Left cardiac atrium (tissue), 4 donors: ENCODE data around the gene FRK. TPM values are rescaled to one million over a fixed set of nuclear protein-coding genes. Genes with fewer than 3 reads are reported as not detected.
A peak's percentile ranks its signal among the peaks of the same experiment; 100 is the strongest.

ENCODE experiments used
- ATAC-seq, 2 donors: fragments of 200-7000 bp; cut with Tn5 transposase; one replicate each; pipeline ENCODE4 v1.9.1; 2020; ENCODE audit warnings: mild to moderate bottlenecking in 2 of 2, moderate library complexity in 2 of 2
- DNase-seq: peaks from one replicate; pipeline ENCODE4 v3.0.0-alpha.2; 2020
- intact Hi-C, 2 donors: fragments of 100-400 bp; cut with DNase I; formaldehyde crosslinking; loops; one replicate each; pipeline versions ENCODE4 v1.14.1 to v1.15.1; 2022 to 2023
- total RNA-seq, 2 donors: library from RNA; stranded (reverse); fragmentation: NEBNext Ultra II Directional; extraction: Animal tissue kit (Norgen Biotek cat#: 25700); gene quantifications; one replicate each; pipeline ENCODE4 v1.2.1, GENCODE V29; 2021
- donor health status: DM: no; HTN: yes; CAD: no.
- donor health status: DM: no; HTN: yes; CAD: no; lungs with severe emphysema.
- donor health status: DM: yes; HTN: yes; CAD: no.
- donor health status: Dilated cardiomyopathy.

Gene FRK
- total RNA-seq, 2 donors from 2014 or later, result 4.0 to 4.8 TPM

- DNase-seq, result no peak
- intact Hi-C loops, result no loop called here
- ATAC-seq, result no peak
Measured at GRCh38 chr6:116041934-116042333, 18.8 kb downstream of the FRK start.

DNA sequence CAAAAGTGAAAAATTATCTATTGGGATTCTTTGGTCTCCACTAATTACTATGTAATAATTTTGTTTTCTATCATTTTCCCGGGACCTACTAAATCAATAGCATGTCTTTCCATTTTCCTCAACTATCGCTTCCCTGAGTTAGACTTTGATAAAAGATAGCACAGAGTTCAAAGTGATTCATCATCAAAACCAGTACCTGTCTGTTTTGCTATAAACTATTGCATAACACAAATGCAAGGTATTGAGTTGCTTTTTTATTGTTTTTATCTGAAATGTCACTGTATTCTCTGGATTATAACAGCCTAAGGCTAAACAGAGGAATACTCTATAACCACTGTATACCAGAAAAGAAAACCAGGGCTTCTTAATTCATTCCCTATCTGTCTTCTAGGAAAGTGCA, 19.7 kb downstream of the FRK start:
- intact Hi-C loops, result no loop called here
- no peak for DNase-seq
- ATAC-seq, result no peak

DNA sequence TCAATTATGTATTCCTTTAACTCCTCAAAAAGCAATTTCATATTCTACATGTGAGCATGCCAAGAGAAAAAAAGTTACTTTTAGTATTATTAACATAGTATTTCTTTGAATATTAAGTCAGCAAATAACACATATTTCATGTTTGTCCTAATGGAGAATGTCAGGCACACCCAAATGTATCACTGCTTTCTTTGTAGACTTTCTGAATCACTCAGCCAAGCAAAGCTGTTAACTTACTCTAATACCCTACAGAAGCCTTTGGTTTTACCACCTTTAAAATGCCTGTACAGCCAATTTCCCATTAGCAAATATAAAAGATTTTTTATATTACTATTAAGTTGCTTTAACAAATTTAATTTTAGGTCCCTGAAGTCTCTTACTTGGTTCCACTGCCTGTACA, 23.8 kb downstream of the FRK start:
- no peak for DNase-seq
- intact Hi-C loops, result no loop called here
- peak in 1 of 2 donors; percentile 62 for ATAC-seq

DNA sequence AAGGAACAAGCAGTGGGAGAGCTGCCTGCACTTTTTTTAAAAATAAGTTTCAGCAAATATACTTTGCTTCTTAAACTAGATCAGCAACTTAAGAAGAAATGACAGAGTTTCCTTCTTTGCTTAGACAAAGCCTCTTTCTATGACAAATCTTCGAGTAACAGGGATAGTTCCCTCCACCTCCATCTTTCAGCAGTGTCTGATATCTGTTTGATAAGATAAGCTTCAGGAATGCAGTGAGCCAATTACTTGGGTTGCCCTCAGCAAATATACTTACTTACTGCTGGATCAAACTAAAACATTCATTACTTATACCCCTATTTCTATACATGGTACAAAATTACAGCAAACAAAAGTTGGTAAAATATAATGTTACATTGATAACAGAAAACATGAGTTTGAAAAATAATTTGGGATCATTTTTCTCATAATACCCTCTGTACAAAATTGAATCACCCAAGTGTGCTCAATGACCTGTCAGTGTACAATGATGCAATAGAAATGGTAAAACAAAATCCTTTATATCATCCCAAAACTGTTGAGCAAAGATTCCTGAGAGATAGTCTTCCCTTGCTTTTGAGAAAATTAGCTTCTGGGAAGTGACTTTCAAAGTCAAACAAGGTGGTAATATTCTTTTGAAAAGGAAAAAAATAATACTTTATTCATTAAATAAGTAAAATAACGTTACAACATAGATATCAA, 24.5 kb downstream of the FRK start:
- intact Hi-C loops, result no loop called here
- ATAC-seq, result no peak
- no peak for DNase-seq

GRCh38 chr6:116035616-116036015, 25.1 kb downstream of the FRK start:
- intact Hi-C loops, result no loop called here
- ATAC-seq (no peak), DNase-seq (no peak)

DNA sequence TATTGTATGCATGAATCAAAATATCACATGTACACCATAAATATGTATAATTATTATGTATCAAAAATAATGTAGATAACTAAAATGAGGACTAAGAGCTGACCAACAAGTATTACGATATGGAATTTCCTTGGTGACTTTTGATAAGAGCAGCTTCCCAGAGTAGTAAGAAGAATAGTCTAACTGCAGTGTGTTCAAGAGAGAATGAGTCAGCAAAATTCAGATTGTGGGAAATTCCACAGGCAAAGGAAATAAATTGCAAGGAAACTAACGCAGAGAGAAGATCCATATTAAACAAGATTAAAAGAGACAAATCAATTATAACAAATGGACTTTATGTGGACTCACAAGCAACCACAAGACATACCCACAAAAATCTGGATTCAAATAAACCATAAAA, 26.4 kb downstream of the FRK start:
- DNase-seq, result no peak
- intact Hi-C loops, result no loop called here
- peak in 1 of 2 donors; percentile 59 for ATAC-seq

- no peak for ATAC-seq
- intact Hi-C loops, result no loop called here
- no peak for DNase-seq
Measured at GRCh38 chr6:116033687-116034303, 26.9 kb downstream of the FRK start.

- intact Hi-C loops, result no loop called here
- DNase-seq (no peak), ATAC-seq (no peak)
Measured at GRCh38 chr6:116030770-116031169, 29.9 kb downstream of the FRK start.

- ATAC-seq, result no peak
- intact Hi-C loops, result no loop called here
- no peak for DNase-seq
Measured at GRCh38 chr6:116029535-116029934, 31.2 kb downstream of the FRK start.

- DNase-seq (no peak), ATAC-seq (no peak)
- intact Hi-C loops, result no loop called here
Measured at GRCh38 chr6:116028233-116028632, 32.5 kb downstream of the FRK start.

GRCh38 chr6:116027801-116028200, 32.9 kb downstream of the FRK start:
- no peak for DNase-seq
- intact Hi-C loops, result no loop called here
- no peak for ATAC-seq

- intact Hi-C loops, result no loop called here
- ATAC-seq, result no peak
- DNase-seq, result no peak
Measured at GRCh38 chr6:116025405-116025804, 35.3 kb downstream of the FRK start.

DNA sequence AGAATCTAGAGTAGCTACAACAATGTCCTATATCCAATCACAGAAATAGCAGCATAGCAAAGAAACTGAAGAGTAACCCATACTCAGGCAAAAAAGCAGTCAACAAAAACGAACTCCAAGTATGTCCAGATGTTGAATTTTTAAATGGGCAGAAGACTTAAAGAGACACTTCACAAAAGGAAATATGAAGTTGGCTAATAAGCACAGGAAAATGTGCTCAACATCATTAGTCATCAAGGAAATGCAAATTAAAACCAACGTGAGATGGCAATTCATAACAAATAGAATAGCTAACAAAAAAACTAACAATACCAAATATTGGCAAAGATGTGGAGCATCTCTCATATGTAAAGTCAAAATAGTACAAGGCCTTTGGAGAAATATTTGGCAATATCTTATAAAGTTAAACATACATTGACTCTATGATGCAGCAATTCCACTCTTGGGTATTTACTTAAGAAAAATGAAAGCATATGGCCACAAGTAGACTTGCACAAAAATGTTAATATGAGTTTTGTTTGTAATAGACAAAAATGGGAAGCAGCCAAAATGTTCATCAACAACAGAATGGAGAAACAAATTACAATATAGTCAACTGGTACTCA, 37.7 kb downstream of the FRK start:
- intact Hi-C loops, result no loop called here
- ATAC-seq (no peak), DNase-seq (no peak)

DNA sequence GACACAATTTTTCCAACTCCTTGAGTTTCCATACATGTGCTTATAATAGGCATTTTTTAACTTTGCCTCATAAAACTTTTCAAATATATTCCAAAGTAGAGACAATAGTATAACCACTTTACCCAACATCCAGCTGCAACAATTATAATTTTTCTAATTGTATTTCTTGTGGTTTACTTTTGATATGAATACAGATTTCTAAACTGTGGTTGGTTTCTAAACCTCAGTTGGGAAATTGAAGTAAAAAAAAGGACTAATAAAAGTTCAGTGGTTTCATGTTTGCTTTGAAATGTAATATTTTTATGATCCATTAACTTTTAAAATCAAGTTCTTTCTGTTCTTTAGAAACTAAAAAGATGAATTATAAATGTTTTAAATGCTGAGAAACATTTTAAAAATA, 40.0 kb downstream of the FRK start:
- DNase-seq (no peak), ATAC-seq (no peak)
- intact Hi-C loops, result no loop called here

DNA sequence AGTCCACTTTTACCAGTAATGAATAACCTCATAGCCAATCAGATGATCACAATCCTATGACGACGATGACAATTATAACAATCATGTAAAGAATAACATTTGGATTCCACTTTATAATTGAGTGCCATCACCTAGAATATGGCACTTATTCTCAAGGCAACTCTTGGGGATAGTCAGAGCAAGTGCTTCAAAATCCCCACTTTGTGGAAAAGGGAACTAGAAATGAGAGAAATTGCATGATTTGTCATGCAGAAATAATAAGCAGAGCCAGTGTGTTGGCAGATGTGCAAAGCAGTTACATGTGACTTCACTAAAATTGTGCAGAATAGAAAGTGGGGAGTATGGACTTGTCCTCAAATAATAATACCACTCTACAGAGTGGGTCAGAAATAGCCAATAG, 41.3 kb downstream of the FRK start:
- DNase-seq (no peak), ATAC-seq (no peak)
- intact Hi-C loops, result loop anchor here in 1 of 2 donors (10.0 kb wide), 1 partner anchor 75 kb away; no protein-coding TSS in a partner anchor

GRCh38 chr6:116018976-116019375, 41.7 kb downstream of the FRK start:
- ATAC-seq (peak in 1 of 2 donors; percentile 52), DNase-seq (no peak)
- intact Hi-C loops, result loop anchor here in 1 of 2 donors (10.0 kb wide), 1 partner anchor 76 kb away; no protein-coding TSS in a partner anchor

- no peak for DNase-seq
- intact Hi-C loops, result loop anchor here in 1 of 2 donors (10.0 kb wide), 1 partner anchor 77 kb away; no protein-coding TSS in a partner anchor
- ATAC-seq, result no peak
Measured at GRCh38 chr6:116017546-116018295, 43.0 kb downstream of the FRK start.

- peak; percentile 61 to 71 for ATAC-seq
- DNase-seq, result no peak
- intact Hi-C loops, result loop anchor here in 1 of 2 donors (10.0 kb wide), 1 partner anchor 78 kb away; no protein-coding TSS in a partner anchor
Measured at GRCh38 chr6:116016846-116017545, 43.7 kb downstream of the FRK start.

GRCh38 chr6:116015983-116016382, 44.7 kb downstream of the FRK start:
- intact Hi-C loops, result loop anchor here in 1 of 2 donors (10.0 kb wide), 1 partner anchor 79 kb away; no protein-coding TSS in a partner anchor
- no peak for DNase-seq
- no peak for ATAC-seq
